ENCODE data around the gene MAP2K6.

DNA sequence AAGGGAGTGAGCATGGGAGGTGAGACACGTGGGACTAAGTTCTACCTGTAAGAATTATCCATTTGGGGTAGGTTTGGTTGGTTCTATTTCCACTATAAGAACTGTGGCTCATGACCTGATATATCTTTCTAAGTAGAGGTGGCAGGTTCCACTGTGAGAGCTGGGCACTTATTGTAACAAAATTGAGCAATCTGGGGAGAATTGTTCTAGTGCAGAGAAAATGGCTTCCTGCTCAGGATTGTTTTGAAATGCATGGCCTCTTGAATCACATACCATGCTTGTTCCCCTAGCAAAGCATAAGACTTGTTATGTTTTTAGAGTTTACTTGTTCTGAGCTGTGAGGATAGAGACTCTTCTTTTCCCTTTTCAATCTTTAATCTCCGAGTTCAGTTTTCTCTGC lies 125.9 kb downstream of the MAP2K6 start:
- TF ChIP-seq, protein P1, sequence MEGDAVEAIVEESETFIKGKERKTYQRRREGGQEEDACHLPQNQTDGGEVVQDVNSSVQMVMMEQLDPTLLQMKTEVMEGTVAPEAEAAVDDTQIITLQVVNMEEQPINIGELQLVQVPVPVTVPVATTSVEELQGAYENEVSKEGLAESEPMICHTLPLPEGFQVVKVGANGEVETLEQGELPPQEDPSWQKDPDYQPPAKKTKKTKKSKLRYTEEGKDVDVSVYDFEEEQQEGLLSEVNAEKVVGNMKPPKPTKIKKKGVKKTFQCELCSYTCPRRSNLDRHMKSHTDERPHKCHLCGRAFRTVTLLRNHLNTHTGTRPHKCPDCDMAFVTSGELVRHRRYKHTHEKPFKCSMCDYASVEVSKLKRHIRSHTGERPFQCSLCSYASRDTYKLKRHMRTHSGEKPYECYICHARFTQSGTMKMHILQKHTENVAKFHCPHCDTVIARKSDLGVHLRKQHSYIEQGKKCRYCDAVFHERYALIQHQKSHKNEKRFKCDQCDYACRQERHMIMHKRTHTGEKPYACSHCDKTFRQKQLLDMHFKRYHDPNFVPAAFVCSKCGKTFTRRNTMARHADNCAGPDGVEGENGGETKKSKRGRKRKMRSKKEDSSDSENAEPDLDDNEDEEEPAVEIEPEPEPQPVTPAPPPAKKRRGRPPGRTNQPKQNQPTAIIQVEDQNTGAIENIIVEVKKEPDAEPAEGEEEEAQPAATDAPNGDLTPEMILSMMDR (IDR thresholded peaks at IDR 0.05), result no peak
- TF ChIP-seq POLR2A (IDR thresholded peaks at IDR 0.05), result no peak
